ENCODE measurements around the gene TC2N.
"Not testable (repeated sequence)": the region's sequence is repeated elsewhere in the genome, so short reads cannot be mapped to it uniquely, and the experiment has no call there.

The TC2N gene

DNA sequence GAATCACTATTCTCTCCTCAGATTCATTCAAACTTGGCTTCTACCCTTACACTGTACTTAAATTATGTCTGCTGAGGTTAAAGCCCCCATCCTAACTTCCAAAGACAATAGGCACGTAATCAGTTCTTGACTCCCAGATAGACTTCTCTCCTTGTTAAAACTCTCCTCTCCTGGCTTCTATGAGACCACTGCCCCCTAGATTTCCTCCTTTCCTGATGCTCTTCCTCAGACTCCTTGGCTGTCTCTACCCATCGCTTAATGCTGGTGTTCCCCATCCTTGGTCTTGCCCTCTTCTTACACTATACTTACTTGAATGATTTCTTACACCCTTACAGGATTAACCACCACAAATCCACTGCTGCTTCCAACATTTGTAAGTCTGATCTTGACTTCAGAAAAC lies 32.8 kb downstream of the TC2N start:
- DNase-seq (ENCODE audit: low read depth): no peak

DNA sequence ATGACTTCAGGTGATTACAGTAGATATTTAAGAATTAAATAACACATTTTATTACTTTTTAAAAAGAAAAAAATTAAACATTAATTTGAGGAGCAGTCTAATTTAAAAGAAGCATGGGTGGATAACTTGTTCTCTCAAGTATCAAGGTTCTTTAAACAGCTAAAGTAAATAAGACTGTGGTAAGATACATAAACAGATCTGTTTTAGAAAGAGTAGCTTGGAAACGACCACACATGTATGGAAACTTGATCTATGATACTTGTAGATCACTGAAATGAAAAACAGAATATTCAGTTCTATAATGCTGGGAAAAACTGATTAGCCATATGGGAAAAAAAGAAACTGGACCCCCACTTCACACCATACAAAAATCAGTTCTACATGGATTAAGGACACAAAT lies 36.0 kb downstream of the TC2N start:
- DNase-seq (ENCODE audit: low read depth): no peak

DNA sequence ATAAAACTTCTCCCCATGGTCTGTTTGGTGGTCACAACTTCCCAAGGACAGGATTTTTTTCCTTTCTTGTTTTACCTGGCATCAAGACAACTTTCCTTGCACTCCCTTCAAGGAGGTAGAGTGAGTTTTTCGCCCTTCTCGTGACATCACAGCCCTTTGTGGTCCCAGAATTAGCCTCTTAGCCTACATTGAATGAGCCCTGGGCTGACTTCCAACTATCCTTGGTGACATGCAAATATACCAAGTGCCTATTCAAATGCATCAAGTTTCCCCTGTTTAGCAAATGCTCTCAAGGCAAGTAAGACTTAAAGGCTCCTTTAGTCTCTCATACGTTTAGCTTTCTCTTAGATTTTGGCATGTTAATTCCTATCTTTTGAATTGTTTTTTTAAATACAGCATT lies 36.6 kb downstream of the TC2N start:
- DNase-seq (ENCODE audit: low read depth): no peak

DNA sequence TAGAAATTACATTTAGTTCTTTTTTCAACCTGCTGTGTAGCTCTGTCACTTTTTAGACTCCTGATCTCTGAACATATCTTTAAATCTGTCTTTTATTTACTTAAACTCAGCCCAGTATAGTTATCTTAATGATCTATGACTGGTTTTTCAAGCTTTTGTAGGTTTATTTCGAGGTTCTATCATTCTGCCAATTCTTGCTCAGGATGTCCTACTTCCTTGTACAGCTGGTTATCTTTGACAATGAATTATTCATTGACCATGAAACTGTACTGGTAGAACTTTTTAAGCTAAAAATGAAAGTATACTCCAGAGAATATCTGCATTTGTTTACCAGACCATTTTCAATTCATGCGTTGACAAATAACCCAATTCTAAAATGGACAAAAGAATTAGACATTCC lies 37.8 kb downstream of the TC2N start:
- no peak for DNase-seq (ENCODE audit: low read depth)

DNA sequence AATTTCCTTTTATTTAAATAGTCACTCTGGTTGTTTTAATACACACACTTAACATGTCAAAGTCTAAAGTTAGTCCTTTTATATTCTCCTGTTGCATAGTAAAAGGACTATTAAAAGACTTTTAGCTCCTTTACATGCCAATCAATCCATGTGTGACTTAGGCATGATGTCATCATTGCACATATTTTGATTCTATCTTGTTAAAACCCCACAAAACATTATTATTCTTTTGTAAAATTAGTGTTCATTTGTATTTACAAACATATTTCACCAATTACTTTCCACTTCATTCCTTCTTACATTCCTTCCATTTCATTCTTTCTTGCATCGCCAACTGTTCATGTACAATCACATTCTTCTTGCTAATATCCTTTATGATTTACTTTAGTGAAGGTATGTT lies 39.6 kb downstream of the TC2N start:
- DNase-seq (ENCODE audit: low read depth): no peak

DNA sequence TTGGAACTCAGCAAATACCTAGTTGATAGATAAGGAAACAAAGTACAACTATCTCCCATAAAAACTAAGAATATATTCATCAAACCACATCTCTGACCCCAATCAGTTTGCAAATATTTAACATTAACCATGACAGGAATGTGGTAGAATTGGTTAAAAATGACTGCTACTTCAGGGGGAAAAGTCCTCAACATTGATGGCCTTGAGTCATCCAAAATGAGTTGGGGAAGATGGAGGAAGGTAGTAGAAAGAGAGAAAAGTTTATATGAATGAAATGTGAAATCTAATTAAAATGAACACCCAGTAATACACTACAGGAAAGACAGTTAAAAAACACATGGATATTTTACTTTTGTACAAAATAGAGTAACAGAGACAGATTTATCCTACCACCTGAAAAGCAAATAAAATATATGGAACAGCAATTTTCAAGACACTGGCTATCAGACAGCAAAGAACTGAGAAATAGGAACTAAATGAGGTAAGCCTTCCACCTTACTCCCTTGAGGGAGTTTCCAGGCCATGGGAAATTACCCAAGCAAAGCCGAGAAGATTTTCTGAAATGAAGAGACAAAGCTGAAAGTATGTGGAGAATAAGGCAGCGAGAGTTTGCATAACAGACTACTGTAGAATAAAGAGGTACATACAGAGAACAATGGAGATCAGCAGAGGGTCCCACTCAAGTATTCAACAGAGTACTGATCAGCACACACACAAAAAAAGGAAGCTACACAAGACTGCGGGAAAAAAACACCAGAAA lies 49.6 kb downstream of the TC2N start:
- no peak for DNase-seq (ENCODE audit: low read depth)

DNA sequence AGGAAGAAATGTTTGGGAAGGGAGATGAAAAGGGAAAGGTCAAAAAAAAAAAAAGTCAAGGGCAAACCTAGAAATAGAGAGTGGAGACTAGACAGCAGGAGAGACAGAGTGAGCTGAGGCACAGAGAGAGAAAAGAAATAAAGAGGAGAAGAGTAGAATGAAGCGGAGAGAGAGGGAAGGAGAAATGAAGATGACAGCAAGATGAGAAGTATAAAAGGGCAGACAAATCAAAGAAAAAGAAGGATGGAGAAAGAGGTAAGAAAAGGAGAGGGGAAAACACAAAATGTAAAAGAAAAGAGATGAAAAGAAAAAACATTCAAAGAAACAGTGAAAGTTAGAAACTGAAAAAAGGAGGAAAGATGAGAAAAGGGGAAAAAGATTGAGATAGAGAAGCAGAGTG lies 53.0 kb downstream of the TC2N start:
- no peak for DNase-seq (ENCODE audit: low read depth)

DNA sequence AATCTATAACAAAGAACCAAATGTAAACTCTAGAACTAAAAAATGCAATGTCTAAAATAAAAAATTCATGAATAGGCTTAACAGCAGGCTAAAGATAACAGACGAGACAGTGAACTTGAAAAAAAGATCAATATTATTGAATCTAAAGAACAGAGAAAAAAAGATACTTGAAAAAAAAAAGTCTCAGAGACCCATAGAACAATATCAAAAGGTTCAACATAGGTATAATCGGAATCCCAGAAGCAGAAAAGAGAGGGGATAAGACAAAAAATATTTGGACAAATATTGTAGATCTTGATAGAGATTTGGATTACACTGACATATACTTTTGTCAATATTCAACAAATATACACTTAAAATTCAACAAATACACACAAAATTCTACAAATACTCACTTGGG lies 56.6 kb downstream of the TC2N start:
- DNase-seq (ENCODE audit: low read depth): no peak

DNA sequence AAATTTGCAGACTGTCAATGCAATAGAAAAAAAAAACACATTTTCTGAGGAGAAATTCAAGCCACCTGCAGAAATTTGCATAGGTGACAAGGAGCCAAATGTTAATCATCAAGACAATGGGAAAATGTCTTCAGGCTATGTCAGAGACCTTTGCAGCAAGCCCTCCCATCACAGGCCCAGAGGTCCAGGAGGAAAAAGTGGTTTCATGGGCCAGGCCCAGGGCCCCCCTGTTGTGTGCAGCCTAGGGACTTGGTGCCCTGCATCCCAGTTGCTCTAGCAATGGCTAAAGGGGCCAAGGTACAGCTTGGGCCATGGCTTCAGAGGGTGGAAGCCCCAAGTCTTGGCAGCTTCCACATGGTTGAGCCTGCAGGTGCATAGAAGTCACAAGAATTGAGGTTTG lies 60.6 kb downstream of the TC2N start:
- DNase-seq (ENCODE audit: low read depth): no peak

DNA sequence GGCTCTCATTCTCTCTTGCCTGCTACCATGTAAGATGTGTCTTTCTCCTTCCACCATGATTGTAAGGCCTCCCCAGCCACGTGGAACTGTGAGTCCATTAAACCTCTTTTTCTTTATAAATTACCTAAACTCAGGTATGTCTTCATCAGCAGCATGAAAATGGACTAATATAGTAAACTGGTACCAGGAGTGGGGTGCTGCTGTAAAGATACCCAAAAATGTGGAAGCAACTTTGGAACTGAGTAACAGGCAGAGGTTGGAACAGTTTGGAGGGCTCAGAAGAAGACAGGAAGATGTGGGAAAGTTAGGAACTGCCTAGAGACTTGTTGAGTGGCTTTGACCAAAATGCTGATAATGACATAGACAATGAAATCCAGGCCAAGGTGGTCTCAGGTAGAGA lies 61.2 kb downstream of the TC2N start:
- DNase-seq (ENCODE audit: low read depth): not testable (repeated sequence)

DNA sequence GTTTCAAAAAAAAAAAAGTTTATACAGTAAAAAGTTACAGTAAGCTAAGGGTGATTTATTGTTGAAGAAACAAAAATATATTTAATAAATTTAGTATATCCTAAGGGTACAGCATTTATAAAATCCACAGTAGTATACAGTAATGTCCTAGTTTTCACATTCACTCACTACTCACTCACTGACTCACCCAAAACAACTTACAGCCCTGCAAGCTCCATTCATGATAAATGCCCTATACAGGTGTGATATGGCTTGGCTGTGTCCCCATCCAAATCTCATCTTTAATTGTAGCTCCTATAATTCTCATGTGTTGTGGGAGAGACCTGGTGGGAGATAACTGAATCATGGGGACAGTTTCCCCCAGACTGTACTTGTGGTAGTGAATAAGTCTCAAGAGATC lies 61.7 kb downstream of the TC2N start:
- no peak for DNase-seq (ENCODE audit: low read depth)

DNA sequence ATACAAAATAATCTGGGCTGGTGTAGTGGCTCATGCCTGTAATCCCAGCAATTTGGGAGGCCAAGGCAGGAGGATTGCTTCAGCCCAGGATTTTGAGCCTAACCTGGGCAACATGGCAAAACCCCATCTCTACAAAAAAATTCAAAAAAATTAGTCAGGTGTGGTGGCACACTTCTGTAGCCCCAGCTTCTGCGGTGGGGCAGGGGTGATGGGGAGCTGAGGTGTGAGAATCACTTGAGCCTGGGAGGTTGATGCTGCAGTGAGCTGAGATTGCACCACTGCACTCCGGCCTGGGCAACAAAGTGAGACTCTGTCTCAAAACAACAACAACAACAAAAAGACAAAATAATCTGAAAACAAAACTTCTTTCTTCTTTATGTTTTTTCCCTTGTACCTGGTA lies 66.0 kb downstream of the TC2N start:
- DNase-seq (ENCODE audit: low read depth): no peak

DNA sequence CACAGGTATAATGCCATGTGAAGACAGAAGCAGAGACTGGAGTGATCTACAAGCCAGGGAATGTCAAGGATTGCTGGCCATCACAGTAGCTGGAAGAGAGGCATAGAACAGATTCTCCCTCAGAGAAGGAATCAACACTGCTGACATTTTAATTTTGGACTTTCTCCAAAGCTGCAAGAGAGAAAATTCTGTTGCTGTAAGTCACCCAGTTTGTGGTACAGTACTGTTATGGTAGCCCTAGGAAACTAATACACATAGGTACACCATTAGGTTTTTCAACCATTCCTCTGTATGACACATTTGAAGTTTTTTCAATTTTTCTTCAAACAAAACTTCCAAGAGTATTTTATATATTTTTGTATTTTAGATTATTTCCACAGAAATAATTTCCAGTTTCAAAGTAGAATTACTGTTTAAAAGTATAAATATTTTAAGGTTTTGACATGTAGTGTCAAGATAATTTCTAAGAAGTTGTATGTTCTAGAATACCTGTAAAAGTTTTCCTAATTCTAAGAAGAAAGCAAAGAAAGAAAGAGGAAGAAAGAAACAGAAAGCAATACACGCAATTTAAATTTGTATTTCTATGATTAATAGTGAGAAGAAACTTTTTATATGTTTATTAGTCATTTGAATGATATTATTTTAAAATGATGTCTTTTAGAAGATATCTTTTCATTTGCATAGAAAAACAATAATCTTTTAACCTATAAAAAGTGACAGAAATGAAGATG lies 70.6 kb downstream of the TC2N start:
- peak; percentile 26 for DNase-seq (ENCODE audit: low read depth)

DNA sequence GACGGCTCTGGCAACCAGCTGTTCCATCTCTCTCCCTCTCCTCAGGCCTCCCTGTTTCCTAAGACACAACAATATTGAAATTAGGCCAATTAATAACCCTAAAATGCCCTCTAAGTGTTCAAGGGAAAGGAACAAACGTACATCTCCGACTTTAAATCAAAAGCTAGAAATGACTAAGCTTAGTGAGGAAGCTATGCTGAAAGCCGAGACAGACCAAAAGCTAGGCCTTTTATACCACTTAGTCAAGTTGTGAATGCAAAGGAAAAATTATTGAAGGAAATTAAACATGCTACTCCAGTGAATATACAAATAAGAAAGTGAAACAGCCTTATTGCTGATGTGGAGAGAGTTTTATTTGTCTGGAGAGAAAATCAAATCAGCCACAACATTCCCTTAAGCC lies 73.6 kb downstream of the TC2N start:
- DNase-seq (ENCODE audit: low read depth): no peak

DNA sequence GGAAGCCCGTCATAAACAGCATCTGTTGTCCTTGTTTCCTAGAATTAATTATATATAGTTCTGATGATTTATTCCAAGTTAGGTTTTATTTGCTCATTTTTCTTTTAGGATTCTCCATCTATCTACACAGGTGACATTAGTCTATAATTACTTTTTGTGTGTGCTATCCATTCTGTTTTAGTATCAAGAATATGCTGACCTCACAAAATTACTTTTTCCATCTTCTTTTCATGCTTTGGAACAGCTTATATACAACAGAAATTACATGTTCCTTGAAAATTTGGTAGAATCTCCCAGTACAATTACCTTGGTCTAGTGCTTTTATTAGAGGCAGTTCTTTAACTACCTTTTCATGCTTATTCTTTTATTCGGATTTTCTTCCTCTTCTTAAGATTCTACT lies 81.1 kb downstream of the TC2N start:
- no peak for DNase-seq (ENCODE audit: low read depth)

DNA sequence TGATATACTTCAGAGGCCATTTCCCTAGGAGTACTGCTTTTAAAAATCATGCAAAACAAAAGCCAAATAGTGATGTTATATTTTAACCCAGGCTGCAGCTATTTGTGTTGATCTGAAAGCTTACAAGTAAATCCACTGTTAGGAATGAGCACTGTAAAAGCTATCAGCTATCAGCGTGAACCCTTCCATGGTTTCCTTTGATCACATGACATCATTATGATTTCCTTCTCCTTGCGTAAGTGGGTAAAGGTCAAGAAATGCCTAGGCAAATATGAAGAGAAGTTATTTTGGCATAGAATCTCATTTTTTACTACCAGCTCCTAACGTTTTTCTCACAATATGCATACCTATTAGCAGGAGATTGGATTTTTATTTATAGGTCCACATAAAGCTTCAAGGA lies 86.9 kb downstream of the TC2N start:
- DNase-seq (ENCODE audit: low read depth): no peak

DNA sequence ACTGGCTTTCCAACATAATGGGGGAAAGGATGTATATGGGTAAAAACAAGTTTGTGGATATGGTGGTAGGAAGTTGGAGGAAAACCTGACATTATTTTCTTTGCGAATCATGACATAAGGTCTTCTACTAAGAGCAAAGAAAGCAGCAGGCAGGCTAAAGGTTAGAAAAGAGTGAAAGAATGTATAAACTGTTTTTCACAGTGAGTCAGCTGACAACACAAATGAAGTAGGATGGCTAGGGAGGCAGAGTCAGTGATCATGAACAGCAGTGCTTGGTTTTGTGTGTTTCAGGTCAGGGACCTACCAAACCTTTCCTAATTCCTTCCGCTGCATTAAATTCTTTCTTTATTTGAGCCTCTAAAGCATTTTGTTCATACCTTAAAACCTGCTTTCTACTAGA lies 89.1 kb downstream of the TC2N start:
- DNase-seq (ENCODE audit: low read depth): no peak

DNA sequence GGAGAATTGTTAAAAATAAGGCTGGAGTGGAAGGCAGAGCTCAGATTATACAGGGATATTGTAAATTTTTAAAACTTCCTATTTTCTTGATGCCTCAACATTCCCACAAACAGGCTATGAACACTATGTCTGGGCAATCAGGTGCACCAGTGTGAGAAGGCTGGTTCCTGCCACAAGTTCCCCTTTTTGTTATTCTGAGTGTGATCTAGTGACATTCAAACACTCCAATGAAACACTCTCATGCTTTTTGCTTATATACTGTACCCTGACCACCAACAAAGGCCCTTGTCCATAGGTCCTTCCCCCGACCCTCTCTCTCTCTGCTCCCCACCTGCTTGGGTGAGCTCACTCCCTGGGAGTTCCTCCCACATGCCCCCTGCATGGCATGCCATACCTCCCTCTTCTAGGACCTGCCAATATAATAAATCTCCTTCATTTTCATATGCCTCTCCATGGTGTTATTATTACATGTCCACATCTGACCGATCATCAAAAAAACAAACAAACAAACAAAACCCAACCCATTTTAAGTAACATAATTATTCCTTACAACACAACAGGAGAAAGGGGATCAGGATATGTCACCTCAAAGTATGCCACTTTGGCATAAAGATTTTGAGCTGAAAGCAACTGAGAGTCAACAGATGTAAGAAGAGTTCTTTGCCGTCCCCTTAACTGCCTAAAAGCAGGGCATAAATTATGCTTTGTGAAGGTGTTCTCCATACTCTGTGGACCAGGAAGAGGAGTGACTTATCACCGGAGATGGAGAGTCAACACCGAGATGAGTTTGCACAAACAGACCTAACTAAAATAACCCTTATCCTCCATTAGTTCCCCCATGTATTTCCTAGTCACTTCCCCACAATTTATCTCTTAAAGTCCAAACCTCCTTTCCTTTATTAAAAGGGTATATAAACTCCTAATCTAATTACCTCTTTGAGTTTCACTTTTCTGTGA lies 92.9 kb downstream of the TC2N start:
- DNase-seq (ENCODE audit: low read depth): no peak

DNA sequence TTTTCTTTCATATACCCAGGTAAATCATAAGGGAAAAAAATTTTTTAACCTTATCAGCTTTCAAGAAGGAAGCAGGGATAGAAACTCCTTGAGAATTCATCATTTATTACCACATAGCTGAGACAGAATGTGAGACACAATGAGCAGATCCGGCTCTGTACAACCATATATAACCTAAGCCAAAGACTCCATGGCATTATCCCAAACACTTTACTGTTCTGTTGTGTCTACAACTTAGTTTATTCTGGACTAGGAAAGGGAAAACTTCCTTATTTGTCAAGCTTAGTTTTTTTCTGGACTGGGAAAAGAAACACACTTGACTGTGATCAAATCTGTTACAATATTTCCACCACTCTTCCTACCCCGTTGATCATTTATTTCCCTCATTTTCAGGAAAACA lies 97.2 kb downstream of the TC2N start:
- no peak for DNase-seq (ENCODE audit: low read depth)

DNA sequence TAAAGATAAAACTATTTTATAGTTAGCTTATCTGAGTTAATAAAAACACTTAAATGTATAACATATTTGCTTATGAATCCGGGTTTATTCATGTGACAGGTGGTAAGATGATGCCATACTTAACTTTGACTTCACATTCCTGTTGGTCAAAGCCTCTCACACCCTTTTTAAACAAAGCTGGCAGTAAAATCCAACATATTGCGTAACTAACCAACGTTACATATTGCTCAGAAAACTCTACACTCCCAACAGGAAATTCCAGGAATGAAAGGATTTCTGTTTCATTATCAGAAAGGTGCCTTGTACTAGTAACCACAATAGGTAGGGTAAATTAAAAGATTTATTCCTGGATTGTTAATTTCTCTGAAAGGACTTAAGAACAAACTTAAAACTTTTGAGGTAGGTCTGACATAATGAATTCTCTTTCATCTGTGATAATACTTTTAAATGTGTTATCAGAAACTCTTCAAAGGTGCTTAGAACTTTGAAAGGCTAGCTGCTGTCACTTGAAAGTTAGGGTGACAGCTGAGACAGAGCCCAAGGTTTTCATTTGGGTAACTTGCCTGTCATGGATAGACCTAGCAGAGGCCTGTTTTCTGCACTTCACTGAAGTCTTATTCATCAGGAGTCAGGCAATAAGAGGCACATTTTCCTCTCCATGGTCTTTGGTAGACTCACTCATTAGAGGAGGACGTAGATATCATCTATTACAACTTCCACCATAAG lies 111.6 kb downstream of the TC2N start:
- DNase-seq (ENCODE audit: low read depth): peak; percentile 3

DNA sequence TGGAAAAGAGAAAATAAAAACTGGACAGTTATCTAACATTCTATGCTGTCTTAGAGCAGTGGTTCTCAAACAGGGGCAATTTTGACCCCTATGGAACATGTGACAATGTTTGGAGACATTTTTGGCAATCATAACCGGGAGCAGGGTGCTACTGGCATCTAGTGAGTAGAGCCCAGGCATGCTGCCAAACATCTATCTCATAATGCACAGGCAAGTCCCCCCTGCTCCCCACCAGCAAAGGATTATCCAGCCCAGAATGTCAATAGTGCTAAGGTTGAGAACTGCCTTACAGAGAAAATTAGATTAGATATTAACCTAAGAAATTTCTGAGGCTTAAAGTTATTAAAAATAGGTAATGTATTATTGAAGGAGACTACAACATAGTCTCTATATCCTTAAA lies 112.5 kb downstream of the TC2N start:
- no peak for DNase-seq (ENCODE audit: low read depth)

DNA sequence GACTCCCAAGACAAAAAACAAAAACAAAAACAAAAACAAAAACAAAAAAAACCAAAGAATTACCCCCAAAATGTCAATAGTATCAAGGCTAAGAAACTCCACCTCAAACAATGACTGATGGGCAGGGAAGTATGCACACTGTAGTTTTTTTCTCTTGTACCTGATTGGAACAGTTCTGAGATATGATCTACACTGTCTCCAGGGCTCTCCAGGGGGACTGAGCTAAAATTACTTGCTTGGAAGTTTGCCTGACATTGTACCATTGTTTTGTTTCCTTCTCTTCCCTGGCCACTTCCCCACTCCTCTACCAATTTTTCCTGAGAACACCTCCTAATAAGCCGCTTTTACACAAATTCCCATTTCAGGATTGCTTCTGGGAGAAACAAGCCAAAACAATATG lies 113.2 kb downstream of the TC2N start:
- DNase-seq (ENCODE audit: low read depth): no peak

All from EH (cell line).